CD14-positive monocyte (primary cell): Measurements from ENCODE around the gene PERCC1. TPM values are rescaled to one million over a fixed set of nuclear protein-coding genes. Genes with fewer than 3 reads are reported as not detected.

ENCODE experiments used
- DNase-seq, 3 donors: peaks; one replicate each; pipeline ENCODE4 v3.0.0-alpha.2; 2011 to 2022
- H2AFZ ChIP-seq: 2 replicates; pipeline ENCODE4 v1.6.0; 2012; ENCODE audit warnings: mild to moderate bottlenecking, low read depth, low read length, inconsistent platforms; ENCODE audit not compliant: insufficient read depth, poor library complexity, severe bottlenecking
- H3K27ac ChIP-seq, 2 donors: 1 replicate in 1 of 2; 2 replicates in 1 of 2; pipeline ENCODE4 v1.5.1; 2012 to 2013; ENCODE audit warnings: low read length in 2 of 2, control low read depth in 1 of 2, inconsistent platforms in 1 of 2, low read depth in 1 of 2, mild to moderate bottlenecking in 1 of 2
- H3K27me3 ChIP-seq, 2 donors: one replicate each; pipeline versions ENCODE4 v1.6.0 to v1.6.1; 2011 to 2013; ENCODE audit warnings: low read length in 2 of 2; ENCODE audit not compliant: control insufficient read depth in 2 of 2, insufficient read depth in 2 of 2
- H3K36me3 ChIP-seq, 2 donors: replicated peaks in 1 of 2; 1 replicate in 1 of 2; 2 replicates in 1 of 2; pipeline versions ENCODE4 v1.5.1 to v1.6.1; 2012 to 2013; ENCODE audit warnings: low read length in 2 of 2, control low read depth in 1 of 2, inconsistent platforms in 1 of 2, mild to moderate bottlenecking in 1 of 2; ENCODE audit not compliant: insufficient read depth in 2 of 2, control insufficient read depth in 1 of 2
- H3K4me1 ChIP-seq, 2 donors: 1 replicate in 1 of 2; 2 replicates in 1 of 2; pipeline versions ENCODE4 v1.5.1 to v1.6.1; 2012 to 2013; ENCODE audit warnings: low read length in 2 of 2, control low read depth in 1 of 2, inconsistent platforms in 1 of 2, mild to moderate bottlenecking in 1 of 2, moderate library complexity in 1 of 2; ENCODE audit not compliant: insufficient read depth in 2 of 2, control insufficient read depth in 1 of 2
- H3K4me2 ChIP-seq: replicated peaks from 2 replicates; pipeline ENCODE3; 2012; ENCODE audit warnings: low read length, moderate library complexity, mild to moderate bottlenecking; ENCODE audit not compliant: poor library complexity, severe bottlenecking; ENCODE audit errors: extremely low read depth
- H3K4me3 ChIP-seq, 3 experiments: fragments of 200-600 bp in 1 of 3; sonication (generic) in 1 of 3; replicated peaks in 1 of 3; 1 replicate in 2 of 3; 2 replicates in 1 of 3; pipeline ENCODE4 v1.5.1; 2011 to 2013; ENCODE audit warnings: low read length in 3 of 3, mild to moderate bottlenecking in 3 of 3, control low read depth in 2 of 3, low read depth in 2 of 3, inconsistent platforms in 1 of 3, moderate library complexity in 1 of 3
- H3K79me2 ChIP-seq: 2 replicates; pipeline ENCODE4 v1.6.0; 2012; ENCODE audit warnings: mild to moderate bottlenecking, control low read depth, inconsistent platforms, low read length, moderate library complexity; ENCODE audit not compliant: insufficient read depth
- H3K9ac ChIP-seq: 2 replicates; pipeline ENCODE4 v1.6.0; 2017; ENCODE audit warnings: low read length, mild to moderate bottlenecking; ENCODE audit not compliant: insufficient read depth, poor library complexity, severe bottlenecking
- H3K9me3 ChIP-seq, 2 donors: replicated peaks in 1 of 2; 1 replicate in 1 of 2; 2 replicates in 1 of 2; pipeline versions ENCODE4 v1.5.1 to v1.6.1; 2012 to 2013; ENCODE audit warnings: low read length in 2 of 2, control low read depth in 1 of 2; ENCODE audit not compliant: control insufficient read depth in 1 of 2, insufficient read depth in 1 of 2
- H4K20me1 ChIP-seq: 2 replicates; pipeline ENCODE4 v1.6.0; 2012; ENCODE audit warnings: mild to moderate bottlenecking, low read length, control low read depth, moderate library complexity; ENCODE audit not compliant: insufficient read depth
- H3K27ac Mint-ChIP-seq, 7 donors: one replicate each; pipeline ENCODE4 v1.8.0; 2020; ENCODE audit warnings: mild to moderate bottlenecking in 7 of 7, mixed read lengths in 7 of 7, moderate library complexity in 6 of 7, inconsistent platforms in 2 of 7
- H3K27me3 Mint-ChIP-seq, 3 donors: one replicate each; pipeline ENCODE4 v1.8.0; 2021 to 2022; ENCODE audit warnings: low read depth in 3 of 3, mild to moderate bottlenecking in 3 of 3, mixed read lengths in 3 of 3, moderate library complexity in 3 of 3, inconsistent platforms in 1 of 3
- H3K36me3 Mint-ChIP-seq, 2 donors: one replicate each; pipeline ENCODE4 v1.8.0; 2020; ENCODE audit warnings: mixed read lengths in 2 of 2, inconsistent platforms in 1 of 2, mild to moderate bottlenecking in 1 of 2
- H3K4me1 Mint-ChIP-seq: one replicate; pipeline ENCODE4 v1.8.0; 2020; ENCODE audit warnings: mild to moderate bottlenecking, mixed read lengths
- H3K4me3 Mint-ChIP-seq, 2 donors: one replicate each; pipeline ENCODE4 v1.8.0; 2020; ENCODE audit warnings: mild to moderate bottlenecking in 2 of 2, mixed read lengths in 2 of 2, moderate library complexity in 1 of 2
- H3K9me3 Mint-ChIP-seq, 7 donors: one replicate each; pipeline ENCODE4 v1.8.0; 2020 to 2022; ENCODE audit warnings: mixed read lengths in 7 of 7, mild to moderate bottlenecking in 6 of 7, moderate library complexity in 6 of 7, inconsistent platforms in 2 of 7
- CTCF ChIP-seq: fragments of 200-600 bp; IDR thresholded peaks from one replicate; pipeline ENCODE4 v1.8.0; 2022; ENCODE audit warnings: antibody characterized with exemption, mild to moderate bottlenecking
- WGBS: methylation state at CpG from one replicate; pipeline ENCODE4 v1.1.5; 2013; ENCODE audit warnings: missing lambda C conversion rate; ENCODE audit not compliant: insufficient coverage; 5-methylcytosine and 5-hydroxymethylcytosine counted together
- intact Hi-C, 2 donors: fragments of 100-400 bp; cut with micrococcal nuclease; formaldehyde crosslinking; loops; one replicate each; pipeline versions ENCODE4 v1.15.0 to v1.15.1; 2023
- polyA plus RNA-seq, 3 donors: library from polyadenylated mRNA; depleted of rRNA in 1 of 3; unstranded in 2 of 3; stranded (reverse) in 1 of 3; fragments of 300-500 nt in 2 of 3; fragments of >200 nt in 1 of 3; fragmentation: Illumina TruSeq in 2 of 3; gene quantifications; 1 replicate in 2 of 3; 2 replicates in 1 of 3; pipeline ENCODE4 v1.2.3, GENCODE V29; 2012 to 2021

Gene PERCC1
- polyA plus RNA-seq, 3 donors: not detected

- intact Hi-C loops: no loop called here
- TF ChIP-seq CTCF: no peak
- peaks cover 0 to 7% of the 10 kb centered on the region in 2 donors for H3K36me3 Mint-ChIP-seq
These were observed 806 bp downstream of the PERCC1 start for GRCh38 chr16:1431497-1432270.

GRCh38 chr16:1432388-1433262 is 1.7 kb downstream of the PERCC1 start:
- WGBS: 67% methylated on average over 50 of the region's 63 CpGs
- Histone ChIP-seq H3K27me3 (peaks cover 0 to 30% of the 10 kb centered on the region in 2 donors), H3K79me2 (no peaks in the 10 kb centered on the region), H3K9me3 (no peaks in the 10 kb centered on the region), H3K27ac (no peak overlapping the region), H3K4me3 (no peak overlapping the region), H4K20me1 (no peaks in the 10 kb centered on the region), H3K9ac (peak overlapping the region; percentile 8), H2AFZ (no peak overlapping the region), H3K36me3 (peaks cover 0 to 4% of the 10 kb centered on the region in 2 donors), H3K4me1 (peaks cover 5 to 21% of the 10 kb centered on the region in 2 donors), H3K4me2 (peak overlapping the region; percentile 19)
- peaks cover 0 to 2% (median 0%) of the 10 kb centered on the region in 7 donors for H3K9me3 Mint-ChIP-seq
- no peak for TF ChIP-seq CTCF
- H3K4me1 Mint-ChIP-seq: peaks cover 3% of the 10 kb centered on the region
- intact Hi-C loops: no loop called here
- H3K27me3 Mint-ChIP-seq: peaks cover 7 to 39% (median 7%) of the 10 kb centered on the region in 3 donors
- peaks cover 0 to 7% of the 10 kb centered on the region in 2 donors for H3K36me3 Mint-ChIP-seq
- H3K27ac Mint-ChIP-seq: no peak overlapping the region
- peak overlapping the region; percentile 56 to 59 for H3K4me3 Mint-ChIP-seq
- no peak for DNase-seq

More at GRCh38 chr16:1431497-1432270, 806 bp downstream of the PERCC1 start:
- H3K4me3 Mint-ChIP-seq: peak overlapping the region; percentile 12 to 48
- H3K79me2 ChIP-seq: no peaks in the 10 kb centered on the region
- H3K4me1 ChIP-seq: peaks cover 5 to 21% of the 10 kb centered on the region in 2 donors
- no peaks in the 10 kb centered on the region for H4K20me1 ChIP-seq
- H3K36me3 ChIP-seq: peaks cover 0 to 4% of the 10 kb centered on the region in 2 donors
- peaks cover 0 to 2% (median 0%) of the 10 kb centered on the region in 7 donors for H3K9me3 Mint-ChIP-seq
- H3K4me2 ChIP-seq: no peak overlapping the region
- H3K4me1 Mint-ChIP-seq: peaks cover 3% of the 10 kb centered on the region
- no peak overlapping the region for H3K27ac ChIP-seq
- no peak overlapping the region for H2AFZ ChIP-seq
- no peak overlapping the region for H3K4me3 ChIP-seq
- 80% methylated on average over 18 of the region's 20 CpGs for WGBS
- no peak for DNase-seq
- peak overlapping the region in 1 of 7 donors; percentile 33 for H3K27ac Mint-ChIP-seq
- H3K9ac ChIP-seq: no peak overlapping the region
- H3K27me3 Mint-ChIP-seq: peaks cover 7 to 39% (median 7%) of the 10 kb centered on the region in 3 donors
- no peaks in the 10 kb centered on the region for H3K9me3 ChIP-seq
- H3K27me3 ChIP-seq: peaks cover 0 to 30% of the 10 kb centered on the region in 2 donors
